IPS-20b (cell line): ENCODE measurements around the gene RUNX3.

Source experiments
- H3K27ac ChIP-seq: one replicate; pipeline ENCODE4 v1.5.1; 2013; ENCODE audit warnings: low read length
- H3K27me3 ChIP-seq: 2 replicates; pipeline ENCODE4 v1.6.1; 2013; ENCODE audit warnings: mild to moderate bottlenecking, low read length, inconsistent platforms; ENCODE audit not compliant: insufficient read depth
- H3K36me3 ChIP-seq: 2 replicates; pipeline ENCODE4 v1.6.1; 2013; ENCODE audit warnings: low read depth, mild to moderate bottlenecking, inconsistent platforms, low read length, moderate library complexity; ENCODE audit not compliant: insufficient read depth
- H3K4me1 ChIP-seq: 2 replicates; pipeline ENCODE4 v1.6.1; 2013; ENCODE audit warnings: mild to moderate bottlenecking, control low read depth, inconsistent platforms, low read length, moderate library complexity; ENCODE audit not compliant: insufficient read depth
- H3K4me3 ChIP-seq: 2 replicates; pipeline ENCODE4 v1.5.1; 2013; ENCODE audit warnings: mild to moderate bottlenecking, low read length, inconsistent platforms
- H3K9ac ChIP-seq: 2 replicates; pipeline ENCODE4 v1.6.1; 2013; ENCODE audit warnings: low read depth, mild to moderate bottlenecking, inconsistent platforms, low read length, moderate library complexity
- H3K9me3 ChIP-seq: 2 replicates; pipeline ENCODE4 v1.6.1; 2013; ENCODE audit warnings: mild to moderate bottlenecking, low read depth, low read length, inconsistent platforms; ENCODE audit not compliant: insufficient read depth

Gene RUNX3

GRCh38 chr1:24905355-24905978 is 24.6 kb downstream of the RUNX3 start:
- no peak overlapping the region for H3K4me3 ChIP-seq
- H3K27me3 ChIP-seq: no peaks in the 10 kb centered on the region
- H3K27ac ChIP-seq: no peak overlapping the region
- no peaks in the 10 kb centered on the region for H3K4me1 ChIP-seq
- no peak overlapping the region for H3K9ac ChIP-seq
- H3K9me3 ChIP-seq: no peaks in the 10 kb centered on the region
- H3K36me3 ChIP-seq: no peaks in the 10 kb centered on the region

- no peak overlapping the region for H3K4me3 ChIP-seq
- H3K9me3 ChIP-seq: no peaks in the 10 kb centered on the region
- H3K27me3 ChIP-seq: no peaks in the 10 kb centered on the region
- H3K4me1 ChIP-seq: no peaks in the 10 kb centered on the region
- no peak overlapping the region for H3K9ac ChIP-seq
- H3K27ac ChIP-seq: no peak overlapping the region
- H3K36me3 ChIP-seq: no peaks in the 10 kb centered on the region
These were observed 25.2 kb downstream of the RUNX3 start for GRCh38 chr1:24904731-24905354.

- Histone ChIP-seq H3K27ac (no peak overlapping the region), H3K36me3 (no peaks in the 10 kb centered on the region), H3K9ac (no peak overlapping the region), H3K4me3 (no peak overlapping the region), H3K9me3 (no peaks in the 10 kb centered on the region), H3K4me1 (no peaks in the 10 kb centered on the region), H3K27me3 (no peaks in the 10 kb centered on the region)
These were observed 25.9 kb downstream of the RUNX3 start for GRCh38 chr1:24903955-24904730.

- H3K36me3 ChIP-seq: no peaks in the 10 kb centered on the region
- H3K9me3 ChIP-seq: no peaks in the 10 kb centered on the region
- H3K4me1 ChIP-seq: no peaks in the 10 kb centered on the region
- H3K27me3 ChIP-seq: no peaks in the 10 kb centered on the region
- no peak overlapping the region for H3K4me3 ChIP-seq
- H3K9ac ChIP-seq: no peak overlapping the region
- H3K27ac ChIP-seq: no peak overlapping the region
These were observed 26.5 kb downstream of the RUNX3 start for GRCh38 chr1:24903560-24903954.

- no peak overlapping the region for H3K4me3 ChIP-seq
These were observed 27.0 kb downstream of the RUNX3 start for GRCh38 chr1:24903011-24903461.

GRCh38 chr1:24902471-24902891 is 27.6 kb downstream of the RUNX3 start:
- H3K9ac ChIP-seq: no peak overlapping the region
- H3K36me3 ChIP-seq: no peaks in the 10 kb centered on the region
- H3K4me3 ChIP-seq: no peak overlapping the region
- H3K4me1 ChIP-seq: no peaks in the 10 kb centered on the region
- H3K27ac ChIP-seq: no peak overlapping the region
- no peaks in the 10 kb centered on the region for H3K9me3 ChIP-seq
- no peaks in the 10 kb centered on the region for H3K27me3 ChIP-seq

More at GRCh38 chr1:24903011-24903461, 27.0 kb downstream of the RUNX3 start:
- Histone ChIP-seq H3K36me3 (no peaks in the 10 kb centered on the region), H3K27me3 (no peaks in the 10 kb centered on the region), H3K9ac (no peak overlapping the region), H3K9me3 (no peaks in the 10 kb centered on the region), H3K27ac (no peak overlapping the region), H3K4me1 (no peaks in the 10 kb centered on the region)

- Histone ChIP-seq H3K27ac (no peak overlapping the region), H3K27me3 (no peaks in the 10 kb centered on the region), H3K36me3 (no peaks in the 10 kb centered on the region), H3K4me3 (no peak overlapping the region), H3K9me3 (no peaks in the 10 kb centered on the region), H3K4me1 (no peaks in the 10 kb centered on the region), H3K9ac (no peak overlapping the region)
These were observed 28.1 kb downstream of the RUNX3 start for GRCh38 chr1:24901791-24902470.

GRCh38 chr1:24900985-24901781 is 28.9 kb downstream of the RUNX3 start:
- Histone ChIP-seq H3K36me3 (no peaks in the 10 kb centered on the region), H3K9ac (no peak overlapping the region), H3K27me3 (no peaks in the 10 kb centered on the region), H3K27ac (no peak overlapping the region), H3K9me3 (no peaks in the 10 kb centered on the region), H3K4me1 (no peaks in the 10 kb centered on the region), H3K4me3 (no peak overlapping the region)

- Histone ChIP-seq H3K4me3 (no peak overlapping the region), H3K27ac (no peak overlapping the region), H3K27me3 (no peaks in the 10 kb centered on the region), H3K9ac (no peak overlapping the region), H3K36me3 (no peaks in the 10 kb centered on the region), H3K9me3 (no peaks in the 10 kb centered on the region), H3K4me1 (no peaks in the 10 kb centered on the region)
These were observed 29.6 kb downstream of the RUNX3 start for GRCh38 chr1:24900486-24900849.

- H3K9me3 ChIP-seq: no peaks in the 10 kb centered on the region
- no peaks in the 10 kb centered on the region for H3K27me3 ChIP-seq
- no peaks in the 10 kb centered on the region for H3K36me3 ChIP-seq
- H3K27ac ChIP-seq: no peak overlapping the region
- no peak overlapping the region for H3K4me3 ChIP-seq
- no peaks in the 10 kb centered on the region for H3K4me1 ChIP-seq
- no peak overlapping the region for H3K9ac ChIP-seq
These were observed 30.2 kb downstream of the RUNX3 start for GRCh38 chr1:24899581-24900485.
